ENCODE data around the gene MAP3K5. TPM values are rescaled to one million over a fixed set of nuclear protein-coding genes. Genes with fewer than 3 reads are reported as not detected.
A peak's percentile ranks its signal among the peaks of the same experiment; 100 is the strongest.

Gene MAP3K5
- total and polyA plus RNA-seq, 2 donors (not counting 3 experiments of a cell fraction or from before 2014, with no cell fraction given) = 1.5 to 7.0 TPM

GRCh38 chr6:136614350-136614749 is 177.9 kb downstream of the MAP3K5 start:
- DNase-seq (ENCODE audit: low read depth, low spot score) (no peak), FAIRE-seq (no peak)
- POLR2A ChIA-PET = no interaction called here
- TF ChIP-seq GATA2 (IDR thresholded peaks at IDR 0.05; ENCODE audit: insufficient read depth, insufficient read length, low read depth, low read length) (no peak), JUN (IDR thresholded peaks at IDR 0.05; ENCODE audit: borderline replicate concordance, insufficient read depth, insufficient read length, low read depth) (no peak), POLR2AphosphoS5 (IDR thresholded peaks at IDR 0.05; ENCODE audit: insufficient read depth, low read depth, low read length) (no peak), FOS (IDR thresholded peaks at IDR 0.05; ENCODE audit: borderline replicate concordance, insufficient read depth, low read length) (no peak), MAX (IDR thresholded peaks at IDR 0.05; ENCODE audit: insufficient read depth, insufficient read length) (no peak), CTCF (IDR thresholded peaks at IDR 0.05; ENCODE audit: extremely low read depth in 1 of 2, insufficient read depth in 1 of 2, low read depth in 1 of 2, low read length in 2 of 2) (no peak), EZH2 (IDR thresholded peaks at IDR 0.05; ENCODE audit: borderline replicate concordance, low read depth, low read length, severe bottlenecking) (no peak), POLR2A (IDR thresholded peaks at IDR 0.05; ENCODE audit: low read depth, low read length) (no peak), MYC (IDR thresholded peaks at IDR 0.05; ENCODE audit: low read depth, low read length) (no peak)
- Histone ChIP-seq H2AFZ (ENCODE audit: low read depth, low read length) (no peak overlapping the region), H3K4me1 (ENCODE audit: control insufficient read depth, extremely low read depth, insufficient read depth, low read length) (peaks cover 26% of the 10 kb centered on the region), H3K27ac (ENCODE audit: insufficient read depth, low read depth, low read length) (no peak overlapping the region), H3K79me2 (ENCODE audit: control insufficient read depth, insufficient read depth, low read length) (no peaks in the 10 kb centered on the region), H3K4me2 (ENCODE audit: insufficient read depth, low read length) (peak overlapping the region; percentile 6), H3K9ac (replicated peaks; ENCODE audit: extremely low read depth, insufficient read depth, low read length) (no peak overlapping the region), H3K4me3 (replicated peaks in 1 of 3; ENCODE audit: insufficient read depth in 1 of 3, low read depth in 1 of 3, low read length in 3 of 3) (no peak overlapping the region), H3K9me1 (replicated peaks; ENCODE audit: control insufficient read depth, extremely low read depth, insufficient read depth, low read length) (no peaks in the 10 kb centered on the region), H3K9me3 (replicated peaks; ENCODE audit: control insufficient read depth, insufficient read depth, low read length) (no peaks in the 10 kb centered on the region), H4K20me1 (replicated peaks; ENCODE audit: control insufficient read depth, extremely low read depth, insufficient read depth, low read length) (no peaks in the 10 kb centered on the region), H3K36me3 (ENCODE audit: control insufficient read depth in 2 of 2, extremely low read depth in 1 of 2, insufficient read depth in 2 of 2, low read length in 2 of 2) (no peaks in the 10 kb centered on the region), H3K27me3 (ENCODE audit: control insufficient read depth in 2 of 2, insufficient read depth in 2 of 2, low read length in 2 of 2) (no peaks in the 10 kb centered on the region)
- intact Hi-C loops (cut with micrococcal nuclease) (no loop called here), dilution Hi-C loops (cut with MboI; ENCODE audit: extremely low pct_ligation_motif_present, low sequenced_read_pairs) (no loop called here)
- BruUV-seq (replicated peaks) = no TSS peak
- CTCF ChIA-PET = interaction anchor here (0.9 to 2.5 kb wide), 2 partner anchors 21 to 178 kb away, joined by 3 to 11 read pairs; partner anchors contain the start of gene MAP3K5

Measured in endothelial cell of umbilical vein (primary cell).